Dermis blood vessel endothelial cell (primary cell): ENCODE results near the gene BCOR. TPM values are rescaled to one million over a fixed set of nuclear protein-coding genes. Genes with fewer than 3 reads are reported as not detected.

Source experiments
- DNase-seq: peaks from one replicate; pipeline ENCODE4 v3.0.0; 2010
- total RNA-seq: library from RNA; depleted of rRNA; stranded (reverse); fragments of >200 nt; gene quantifications from 2 replicates; pipeline ENCODE4 v1.2.3, GENCODE V29; 2014

Gene BCOR
- total RNA-seq, 1 donor from 2014 or later = 8.8 TPM

DNA sequence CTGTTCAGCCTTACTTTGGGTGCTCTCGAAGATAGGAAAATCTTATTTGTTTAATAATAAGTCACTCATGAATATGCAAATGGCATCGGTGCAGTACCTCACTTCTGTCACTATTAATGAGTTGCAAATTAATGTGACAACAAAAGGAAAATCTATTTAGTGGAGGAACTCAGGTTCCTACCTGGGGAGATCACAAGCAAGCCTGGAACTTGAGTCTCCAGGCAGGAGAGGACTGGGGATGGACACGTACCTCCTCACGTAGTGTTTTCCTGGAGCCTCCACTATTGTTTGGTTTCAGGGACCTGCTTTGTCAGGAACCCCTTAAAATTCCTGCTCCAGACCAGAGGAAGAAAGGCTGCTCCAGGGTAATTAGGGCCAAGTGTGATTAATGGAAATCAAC is 82.1 kb downstream of the BCOR start:
- no peak for DNase-seq

DNA sequence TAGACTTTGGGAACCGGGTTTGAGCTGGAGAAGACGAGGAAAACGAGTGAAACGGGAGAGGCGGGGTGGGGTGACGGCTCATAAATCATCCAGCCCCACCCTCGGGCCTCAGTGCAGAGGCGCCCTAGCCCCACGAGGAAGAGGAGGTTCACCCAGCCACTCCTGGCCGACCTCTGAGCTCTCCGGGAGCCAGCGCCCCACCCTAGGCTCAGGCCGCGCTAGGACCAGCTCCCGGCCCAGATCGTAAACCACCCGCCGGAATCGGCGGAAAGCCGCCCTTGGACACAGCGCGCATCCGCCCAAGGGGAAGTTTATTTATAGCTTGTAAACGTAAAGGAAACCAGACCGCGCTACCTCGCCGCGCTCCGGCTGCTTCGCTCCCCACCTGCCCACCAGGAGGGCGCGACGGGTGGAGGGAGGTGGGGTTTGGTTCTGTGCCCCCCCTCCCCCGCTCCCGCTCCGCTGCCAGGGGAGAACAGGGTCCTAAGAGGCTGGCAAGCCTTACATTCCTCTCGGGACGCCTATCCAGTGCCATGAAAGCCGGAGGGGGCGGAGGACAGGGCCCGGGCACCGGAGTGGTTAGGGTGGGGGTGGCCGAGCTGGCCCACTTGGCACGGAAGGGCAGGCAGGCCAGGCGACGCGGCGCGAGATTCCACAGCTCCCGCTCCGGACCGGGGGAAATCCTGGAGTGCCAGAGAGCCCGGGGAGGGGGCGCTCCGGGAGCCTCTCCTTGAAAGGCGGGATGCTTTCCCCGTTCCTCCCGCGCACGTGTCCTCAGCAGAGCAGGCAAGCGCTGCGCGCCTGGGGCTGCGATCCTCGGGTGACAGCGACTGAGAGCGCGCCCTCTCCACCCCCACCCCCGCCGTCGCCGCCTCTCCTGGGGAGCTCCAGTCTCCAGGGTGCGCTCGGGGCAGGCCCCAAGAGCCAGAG is 84.2 kb downstream of the BCOR start:
- peak; percentile 70 for DNase-seq

DNA sequence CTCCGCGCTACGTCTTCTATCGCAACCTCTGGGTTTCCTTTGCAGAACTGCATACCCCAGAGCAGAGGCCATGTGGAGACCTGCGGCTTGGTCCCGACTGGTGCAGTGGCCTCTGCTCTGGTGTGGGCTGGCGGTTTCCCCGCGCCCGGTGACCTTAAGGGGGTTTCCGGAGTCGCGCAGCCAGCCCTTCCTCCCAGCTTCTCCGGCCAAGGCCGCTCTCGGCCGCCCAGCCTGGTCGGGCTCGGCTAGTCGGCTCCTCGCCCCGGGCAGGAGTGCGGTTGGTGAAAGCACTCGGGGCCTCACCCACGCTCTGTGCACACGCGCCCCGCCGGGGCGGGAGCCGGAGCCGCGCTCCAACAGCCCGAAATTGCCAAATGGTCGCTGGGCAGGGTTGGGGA is 84.9 kb downstream of the BCOR start:
- peak; percentile 52 for DNase-seq

DNA sequence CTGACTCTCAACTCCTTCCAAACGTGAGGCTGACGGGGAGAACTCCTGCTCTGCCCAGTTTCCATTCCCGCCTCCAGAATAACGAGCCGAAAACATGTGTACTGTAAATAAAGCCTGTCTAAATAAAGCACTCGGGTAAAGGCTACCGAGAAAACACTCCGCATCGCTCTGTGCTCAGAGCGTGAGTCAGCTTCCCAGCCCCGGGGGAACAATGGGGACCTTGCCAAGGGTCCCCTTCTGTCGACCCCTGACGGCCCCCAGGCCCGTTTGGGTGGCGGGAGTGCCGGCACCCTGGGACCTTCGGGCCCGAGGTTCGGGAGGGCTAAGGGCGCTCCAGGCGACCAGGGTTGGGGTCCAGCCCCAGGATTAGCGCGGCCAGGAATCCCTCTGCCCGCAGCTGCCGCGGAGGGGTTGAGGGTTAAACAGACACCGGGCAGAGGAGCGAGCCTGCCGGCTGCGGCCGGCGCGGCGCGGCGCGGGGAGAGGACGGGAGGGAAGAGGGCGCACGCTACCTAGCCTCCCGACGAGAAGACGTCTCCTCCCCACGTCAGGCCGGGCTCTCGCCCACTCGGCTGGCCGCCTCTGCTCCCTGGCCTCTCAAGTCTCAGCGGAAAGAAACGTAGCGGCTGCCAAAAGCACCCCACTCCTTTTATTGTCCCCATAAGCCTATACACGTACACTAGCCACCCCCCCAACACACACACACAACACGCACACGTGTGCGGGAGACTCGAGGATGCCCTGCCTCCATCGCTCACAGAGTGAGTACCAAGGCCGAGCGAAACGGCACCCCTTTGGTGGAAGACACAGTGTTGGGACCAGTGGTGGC is 85.5 kb downstream of the BCOR start:
- DNase-seq = peak; percentile 63

DNA sequence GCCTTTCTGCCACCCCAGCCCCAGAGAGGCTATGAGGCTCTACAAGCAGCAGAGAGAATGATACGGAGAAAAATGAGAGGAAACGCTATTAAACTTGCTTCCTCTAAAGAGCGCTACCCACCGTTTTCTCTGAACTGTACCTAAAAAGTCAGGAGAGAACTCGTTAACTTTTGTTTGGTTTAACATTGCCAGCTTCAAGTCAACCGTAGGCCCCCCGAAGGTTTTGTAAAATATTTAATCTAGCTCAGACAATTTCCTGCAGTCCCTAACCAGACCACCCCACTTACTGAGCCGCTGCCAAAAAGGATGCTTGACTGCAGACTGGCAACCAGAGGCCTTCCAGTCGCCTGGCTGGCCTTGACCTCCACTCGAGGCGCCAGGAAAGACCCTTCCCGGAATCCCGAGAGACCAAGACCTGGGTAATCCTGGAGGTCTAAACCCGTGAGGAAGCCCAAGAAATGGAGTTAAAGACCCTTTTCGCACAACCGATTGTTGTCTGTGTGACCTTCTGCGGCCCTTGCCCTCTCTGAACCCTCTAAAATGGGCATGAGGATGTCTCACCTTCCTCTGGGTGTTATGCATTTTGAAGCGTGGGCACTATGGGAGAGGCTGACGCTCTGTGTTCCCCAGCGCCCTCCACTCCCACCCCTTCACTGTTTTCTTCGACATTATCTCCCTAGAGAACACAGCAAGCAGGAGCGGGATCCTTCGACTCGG is 86.3 kb downstream of the BCOR start:
- no peak for DNase-seq

DNA sequence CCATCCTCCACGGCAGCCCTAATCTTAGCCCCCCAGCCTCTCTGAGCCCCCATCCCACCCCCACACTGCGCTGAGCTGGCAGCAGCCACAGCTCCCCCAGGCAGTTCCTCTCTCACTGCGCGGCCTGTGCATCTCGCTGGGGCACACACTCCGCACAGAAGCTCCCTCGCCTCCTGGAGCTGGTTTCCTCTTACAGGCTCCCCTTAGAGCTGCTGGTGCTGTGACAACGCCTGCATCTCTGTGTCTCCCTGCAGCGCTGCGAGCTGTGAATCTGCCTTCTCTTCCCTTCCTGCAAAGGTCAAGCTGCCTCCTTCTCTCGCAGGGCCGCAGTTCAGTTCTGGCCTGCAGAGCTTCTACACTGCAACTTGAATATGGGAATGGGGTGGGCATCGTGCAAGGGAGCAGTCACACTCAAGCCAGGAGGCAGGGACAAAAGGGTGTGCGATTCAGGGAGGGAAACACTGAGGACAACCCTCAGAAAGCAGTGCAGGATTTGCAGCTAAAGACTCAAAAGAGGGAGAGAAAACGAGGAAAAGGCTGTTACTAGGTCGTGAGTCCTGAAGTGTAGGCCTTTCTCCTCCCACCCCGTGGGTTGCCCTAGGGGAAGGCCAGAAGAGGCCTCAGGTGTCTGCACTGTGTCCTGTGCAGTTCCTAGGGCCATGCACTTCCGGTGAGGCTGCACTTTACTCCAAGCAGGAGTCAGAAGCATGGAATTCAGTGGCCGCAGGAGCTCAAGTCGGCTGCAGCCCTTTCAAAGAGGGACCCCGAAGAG is 87.0 kb downstream of the BCOR start:
- no peak for DNase-seq

DNA sequence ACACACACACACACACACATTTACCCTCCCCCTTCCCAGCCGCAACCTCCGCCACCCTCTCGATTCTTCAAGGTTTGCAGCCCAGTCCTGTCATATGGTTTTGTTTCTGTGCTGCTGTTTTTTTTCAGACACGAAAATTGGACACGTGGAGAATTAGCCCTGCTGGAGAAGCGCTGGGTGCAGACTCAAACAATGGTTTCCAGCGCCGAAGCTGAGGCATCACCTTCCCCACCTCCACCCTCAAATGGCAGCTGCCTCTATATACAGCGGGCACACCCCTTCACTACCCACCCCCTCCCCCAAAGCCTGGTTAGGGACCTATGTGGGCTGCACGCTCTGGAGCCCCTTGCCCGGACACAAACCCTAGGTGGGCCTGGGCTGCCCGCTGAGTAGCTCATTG is 87.9 kb downstream of the BCOR start:
- no peak for DNase-seq

DNA sequence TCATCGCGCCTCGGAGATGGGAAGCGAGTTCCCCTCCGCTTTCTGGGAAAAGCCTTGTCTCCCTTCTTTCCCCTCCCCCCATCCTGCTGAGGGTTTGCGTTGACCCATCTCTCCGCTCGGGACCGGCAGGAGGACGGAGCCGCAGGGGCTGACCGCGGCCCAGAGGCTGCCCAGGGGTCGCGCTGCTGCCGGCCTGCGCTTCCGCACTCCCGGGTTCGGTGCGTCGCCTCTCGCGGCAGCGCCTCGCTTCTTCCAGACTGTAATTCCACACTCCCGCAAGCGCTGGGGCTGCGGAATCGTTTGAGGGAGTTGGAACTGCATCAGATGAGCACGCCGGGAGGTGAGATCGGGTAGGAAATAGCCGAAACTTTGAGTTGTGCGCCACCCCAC is 88.3 kb downstream of the BCOR start:
- DNase-seq = no peak

DNA sequence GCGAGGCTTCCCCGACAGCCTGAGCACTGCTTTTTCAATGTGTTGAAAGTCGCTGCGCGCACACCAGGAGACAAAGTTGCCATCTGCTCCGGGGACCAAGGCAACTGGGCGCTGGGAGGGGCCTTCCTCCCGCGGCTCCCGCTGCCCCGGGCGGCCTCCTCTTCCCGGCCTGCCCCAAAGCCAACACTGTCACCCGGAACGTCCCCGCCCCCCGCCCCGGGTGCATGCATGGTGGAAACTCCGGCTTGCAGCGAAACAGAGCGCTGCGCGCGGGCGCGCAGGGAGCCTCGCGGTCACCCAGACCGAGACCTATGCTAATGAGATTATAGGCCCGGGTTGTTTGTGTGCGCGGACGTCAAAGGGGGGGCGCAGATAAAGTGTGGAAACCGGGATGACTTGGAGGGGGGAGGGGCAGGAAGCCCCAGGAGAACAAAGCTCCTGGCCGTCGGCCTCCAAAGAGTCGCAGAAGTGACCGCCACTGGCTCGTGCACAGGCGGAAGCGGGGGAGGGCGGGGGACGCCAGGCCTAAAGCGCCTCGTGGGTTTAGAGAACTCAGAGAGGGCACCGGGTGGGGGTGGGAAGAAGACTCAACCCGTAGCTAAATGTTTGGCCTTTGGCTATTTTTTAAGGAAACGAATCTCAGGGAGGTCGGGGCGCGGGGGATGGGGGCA is 88.8 kb downstream of the BCOR start:
- peak; percentile 13 for DNase-seq

DNA sequence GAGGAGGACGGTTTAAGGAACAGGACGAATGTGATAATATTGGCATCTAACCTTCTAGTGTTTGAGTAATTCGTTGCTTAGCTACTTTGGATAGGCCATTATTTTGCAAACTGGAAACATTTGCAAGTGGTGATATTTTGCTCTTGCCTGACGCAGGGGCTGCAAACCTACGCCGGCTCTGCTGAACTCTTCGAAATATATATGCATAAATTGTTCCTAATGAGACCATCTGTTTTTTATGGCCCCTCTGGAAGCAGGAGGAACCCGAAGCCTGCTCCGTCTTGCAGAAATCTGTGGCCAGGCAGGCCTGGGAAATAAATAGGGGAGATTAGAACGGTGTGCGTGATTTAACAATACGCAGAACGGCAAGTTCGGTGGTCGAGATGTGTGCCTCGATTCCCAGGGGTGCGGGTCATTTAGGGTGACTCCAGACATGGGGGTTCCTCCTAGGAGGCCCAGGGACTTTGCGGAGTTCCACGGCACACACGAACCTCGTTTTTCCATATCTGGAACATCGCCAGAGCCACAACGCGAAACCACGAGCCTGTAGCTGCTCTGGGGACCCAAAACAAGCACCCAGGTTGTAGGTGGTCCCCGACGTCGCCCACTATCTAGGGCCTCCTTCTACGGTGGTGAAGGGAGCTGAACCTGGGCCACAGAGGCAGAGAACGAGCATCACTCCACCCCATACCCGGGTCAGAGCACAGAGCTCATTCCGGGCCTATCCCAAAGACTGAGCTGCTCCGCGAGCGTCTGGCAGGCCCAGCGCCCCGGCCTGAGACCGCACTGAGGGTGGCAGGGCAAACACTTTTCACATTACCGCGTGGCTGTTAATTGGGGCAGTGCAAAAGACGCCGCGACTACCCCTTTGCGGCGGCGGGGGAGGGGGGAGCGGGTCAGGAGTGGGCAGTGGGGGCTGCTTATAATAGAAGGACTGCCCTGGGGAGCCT is 89.7 kb downstream of the BCOR start:
- DNase-seq = no peak

DNA sequence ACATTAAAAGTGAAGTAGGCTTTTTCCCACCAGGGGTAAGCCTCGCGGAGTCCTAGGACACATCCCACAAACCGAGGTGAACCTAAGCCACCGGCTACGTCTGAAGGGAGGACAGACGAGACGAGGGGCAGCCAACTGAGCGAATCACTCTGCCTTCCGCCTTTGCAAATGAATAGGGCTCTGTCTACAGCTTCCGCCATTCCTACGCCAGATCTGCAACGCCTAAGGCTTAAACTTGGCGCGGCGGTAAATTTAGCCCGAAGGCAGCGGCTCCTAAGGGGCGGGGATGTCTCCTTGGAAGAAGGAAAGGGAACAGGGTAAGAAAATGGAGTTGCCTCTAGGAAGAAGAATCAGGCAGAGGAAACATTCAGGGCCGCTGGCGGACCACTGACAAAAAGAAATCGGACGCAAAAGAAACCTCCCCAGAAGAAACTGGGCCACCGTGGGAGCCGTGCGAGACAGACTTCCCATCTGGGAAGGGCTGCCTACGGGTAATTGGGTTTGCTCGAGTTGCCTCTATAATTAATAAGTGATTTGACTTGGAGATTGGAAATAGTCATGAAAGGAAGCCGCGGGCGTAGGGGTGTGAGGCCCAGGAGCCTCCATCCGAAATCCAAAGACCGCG is 90.5 kb downstream of the BCOR start:
- DNase-seq = no peak

DNA sequence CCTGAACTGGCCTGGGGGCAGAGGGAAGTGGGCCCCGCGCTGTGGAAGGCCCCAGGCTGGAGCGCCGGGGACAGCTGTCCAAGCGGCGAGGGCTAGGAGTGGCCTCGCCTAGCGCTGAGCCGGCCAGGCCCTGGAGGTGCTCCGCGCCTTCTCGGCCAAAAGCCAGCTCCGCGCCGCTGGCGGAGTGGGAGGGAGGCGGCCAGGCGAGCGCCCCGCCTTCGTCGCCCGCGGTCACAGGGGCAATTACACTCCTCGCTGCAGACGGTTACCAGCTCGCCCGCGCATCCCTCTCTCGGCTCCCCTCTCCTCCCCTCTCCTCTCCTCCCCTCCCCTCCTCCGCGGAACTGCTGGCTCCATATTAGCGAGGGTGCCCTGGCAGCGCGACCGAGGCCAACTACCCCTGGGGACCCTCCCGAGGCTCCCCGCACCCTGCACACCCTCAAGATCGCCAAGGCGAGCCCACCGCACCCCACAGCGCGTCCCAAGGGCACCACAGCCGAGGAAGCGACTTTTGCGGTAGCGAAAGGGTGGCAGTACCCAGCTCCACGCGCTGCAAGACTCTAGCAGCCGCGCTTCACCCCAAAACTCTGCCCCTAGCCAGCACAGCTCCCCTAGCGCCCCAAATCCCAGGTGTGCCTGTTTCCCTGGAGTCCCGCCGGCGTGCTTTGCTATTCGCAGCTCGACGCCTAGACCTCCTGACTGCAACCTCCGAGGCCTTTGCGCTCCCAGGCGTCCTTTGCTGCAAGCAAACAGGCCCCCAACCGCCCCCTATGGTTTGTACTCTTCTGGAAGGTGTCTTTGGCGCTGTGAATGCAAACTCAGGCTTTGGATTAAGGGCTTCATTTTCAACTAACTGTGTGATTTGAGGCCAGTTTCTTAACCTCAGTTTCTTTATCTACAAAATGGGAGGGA is 91.4 kb downstream of the BCOR start:
- DNase-seq = peak; percentile 12

DNA sequence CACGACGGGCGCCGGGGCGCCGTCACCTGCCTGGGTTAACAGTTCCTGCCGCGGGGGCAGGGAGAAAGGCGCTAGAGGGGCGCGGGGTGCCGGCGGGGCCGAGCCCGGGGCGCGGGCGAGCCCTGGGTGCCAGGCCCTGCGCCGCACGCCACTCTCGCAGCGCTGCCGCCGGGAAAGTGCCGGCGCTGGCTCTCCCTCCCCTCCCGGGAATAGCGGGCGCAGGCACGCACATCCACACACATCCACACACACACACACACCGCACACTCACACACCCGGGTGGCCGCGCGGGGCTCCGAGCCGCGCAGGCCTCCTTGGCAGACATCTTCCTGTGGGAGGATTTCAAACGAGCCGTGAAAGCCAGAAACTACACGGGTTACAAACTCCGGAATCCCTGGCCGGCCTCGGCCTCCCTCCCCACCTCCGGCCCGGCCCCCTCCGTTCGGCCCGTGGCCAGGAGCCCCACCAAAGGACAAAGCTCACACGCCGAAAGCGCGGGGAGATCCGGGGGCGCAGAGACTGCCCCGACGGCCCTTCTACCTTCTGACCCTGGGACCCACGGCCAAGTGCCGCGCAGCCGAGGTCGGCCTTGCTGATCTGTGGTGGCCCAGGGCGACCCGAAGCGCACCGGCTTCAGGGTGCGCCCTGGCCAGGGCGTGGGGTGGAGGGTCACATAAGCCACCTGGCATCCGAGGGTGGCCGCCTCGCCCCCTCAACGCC is 92.3 kb downstream of the BCOR start:
- DNase-seq = peak; percentile 13

DNA sequence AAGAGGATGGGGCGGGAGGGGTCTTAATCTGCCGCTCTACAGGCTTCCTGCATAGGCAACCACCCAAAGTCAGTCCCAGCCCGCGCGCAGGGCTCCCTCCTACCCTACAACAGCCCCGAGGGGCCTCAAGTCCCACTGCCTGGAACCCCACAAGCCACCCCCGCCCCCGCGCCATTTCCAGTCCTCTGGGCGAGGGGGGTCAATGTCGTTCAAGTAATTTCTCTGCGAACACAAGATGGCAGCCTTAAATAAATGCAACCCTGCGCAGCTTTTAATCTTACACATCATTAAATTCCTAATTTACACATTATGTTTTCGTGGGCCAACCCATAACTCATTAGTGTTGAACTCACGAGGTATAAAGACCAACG is 92.9 kb downstream of the BCOR start:
- no peak for DNase-seq

DNA sequence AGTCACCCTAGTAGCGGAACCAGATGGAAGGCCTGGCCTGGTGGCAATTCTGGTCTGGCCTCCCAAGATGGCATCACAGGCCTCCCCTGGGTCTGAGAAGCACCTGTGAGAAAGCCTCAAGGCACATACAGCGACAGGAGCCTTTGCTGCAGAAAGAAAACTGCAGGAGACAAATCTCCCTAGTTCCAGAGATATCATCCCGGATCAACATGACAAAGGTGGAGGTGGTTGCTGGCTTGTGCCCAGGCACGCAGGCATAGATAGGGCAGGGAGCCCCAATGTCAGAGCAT is 93.6 kb downstream of the BCOR start:
- no peak for DNase-seq

DNA sequence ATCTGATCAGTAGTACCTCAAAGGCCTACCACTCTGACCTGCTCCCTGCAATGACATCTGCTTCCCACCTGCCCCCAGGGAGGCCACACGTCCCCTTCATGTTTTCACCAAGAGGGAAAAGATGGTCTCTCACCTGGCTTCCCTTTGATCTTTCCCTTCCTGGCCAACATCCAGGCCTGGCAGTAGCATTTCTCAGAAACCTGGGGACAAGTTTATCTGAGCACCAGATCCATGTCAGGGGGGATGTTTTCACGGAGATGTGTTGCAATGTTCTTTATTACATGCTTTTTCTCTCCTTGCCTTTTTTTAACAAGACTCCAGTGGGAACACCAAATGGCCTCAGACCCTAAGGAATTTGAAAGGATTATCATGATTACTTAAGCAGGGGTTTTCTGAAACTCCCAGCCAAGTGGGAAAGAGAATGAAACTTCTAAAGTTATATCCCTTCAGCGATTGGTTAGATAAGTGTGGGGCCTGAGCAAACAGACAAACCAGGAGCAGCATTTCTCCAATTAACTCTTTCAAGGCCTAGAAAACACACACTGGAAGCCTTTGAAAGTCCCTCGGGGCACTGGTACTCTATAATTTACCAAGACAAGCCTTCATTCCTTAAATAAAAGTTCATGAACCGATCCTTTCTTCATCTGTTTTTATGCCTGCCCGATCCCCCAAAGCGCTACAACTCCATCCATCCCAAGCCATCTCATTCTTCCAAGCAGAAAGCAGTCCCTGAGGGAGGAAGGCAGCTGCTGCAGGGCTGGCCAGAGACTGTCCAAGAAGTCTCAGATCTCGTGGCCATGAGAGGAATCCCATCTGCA is 94.1 kb downstream of the BCOR start:
- DNase-seq = no peak

DNA sequence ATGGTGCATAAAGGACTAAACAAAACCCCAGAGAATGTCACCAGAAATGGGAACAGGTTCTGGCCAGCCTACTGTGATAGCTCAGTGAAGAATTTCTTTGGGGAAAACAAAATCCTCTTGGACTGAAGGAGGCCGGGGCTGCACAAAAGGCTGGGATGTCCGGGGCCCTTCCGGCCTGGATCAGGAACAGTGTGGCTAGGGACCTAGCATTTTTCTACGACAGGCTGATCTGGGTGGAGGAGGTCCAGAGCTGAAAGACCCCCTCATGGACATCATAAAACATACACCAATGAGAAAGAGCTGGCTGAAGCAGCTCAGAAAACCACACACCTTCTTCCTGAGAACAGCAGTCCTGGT is 94.7 kb downstream of the BCOR start:
- DNase-seq = no peak
